Amygdala (tissue), 56 donors: ENCODE data around the gene NOD1.
"Not testable (repeated sequence)": the region's sequence is repeated elsewhere in the genome, so short reads cannot be mapped to it uniquely, and the experiment has no call there.

Experiments
- DNase-seq, 56 donors: peaks; one replicate each; lab custom pipeline; 2025; lab: John Stamatoyannopoulos, UW

Gene NOD1

DNA sequence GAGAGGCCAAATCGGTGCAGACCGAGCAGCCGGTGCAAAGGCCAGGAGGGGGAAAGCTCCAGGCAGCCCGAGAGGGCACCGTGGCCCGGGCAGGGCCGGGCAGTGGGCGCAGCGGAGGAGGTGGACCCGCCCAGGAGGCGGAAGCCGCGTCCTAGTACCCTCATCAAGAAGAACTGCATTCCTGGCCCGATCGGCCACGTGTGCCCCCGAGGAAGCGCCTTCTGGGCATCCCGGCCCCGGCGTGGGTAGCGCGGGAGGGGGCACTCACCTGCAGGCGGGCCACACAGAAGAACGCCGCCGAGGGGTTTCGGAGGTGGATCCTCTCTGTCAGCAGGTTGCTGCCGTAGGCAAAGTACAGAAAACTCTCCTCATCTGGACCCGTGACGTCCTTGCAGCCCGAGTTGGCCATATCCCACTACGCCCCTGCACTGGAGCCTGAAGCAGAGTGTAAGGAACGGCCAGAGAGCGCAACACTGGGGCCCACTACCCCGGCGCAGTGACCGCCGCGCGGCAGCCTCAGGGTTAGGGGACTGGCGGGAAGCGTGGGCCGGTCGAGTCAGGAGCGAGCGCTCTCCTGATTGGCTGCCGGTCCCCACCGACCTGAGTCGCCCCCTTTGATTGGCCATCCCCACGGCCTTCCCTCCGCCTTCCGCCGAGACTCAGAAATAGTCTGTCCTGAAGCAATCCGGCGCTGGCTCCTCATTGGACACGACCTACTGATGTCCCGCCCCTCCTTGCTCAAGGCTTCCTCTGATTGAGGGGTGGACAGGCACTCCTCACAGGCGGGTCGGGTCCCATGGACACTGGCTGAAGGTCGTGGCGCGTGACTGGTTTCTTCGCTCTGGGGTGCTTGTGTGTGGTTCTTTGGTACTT is 26.0 kb upstream of the NOD1 start, which contains the start of gene GGCT:
GGCT (minus strand) TSS at position 529 of the 873 bp plus-strand sequence; CDS start at position 409, 120 bp downstream.
- DNase-seq, result peak; percentile 79 to 100 (median 98)

DNA sequence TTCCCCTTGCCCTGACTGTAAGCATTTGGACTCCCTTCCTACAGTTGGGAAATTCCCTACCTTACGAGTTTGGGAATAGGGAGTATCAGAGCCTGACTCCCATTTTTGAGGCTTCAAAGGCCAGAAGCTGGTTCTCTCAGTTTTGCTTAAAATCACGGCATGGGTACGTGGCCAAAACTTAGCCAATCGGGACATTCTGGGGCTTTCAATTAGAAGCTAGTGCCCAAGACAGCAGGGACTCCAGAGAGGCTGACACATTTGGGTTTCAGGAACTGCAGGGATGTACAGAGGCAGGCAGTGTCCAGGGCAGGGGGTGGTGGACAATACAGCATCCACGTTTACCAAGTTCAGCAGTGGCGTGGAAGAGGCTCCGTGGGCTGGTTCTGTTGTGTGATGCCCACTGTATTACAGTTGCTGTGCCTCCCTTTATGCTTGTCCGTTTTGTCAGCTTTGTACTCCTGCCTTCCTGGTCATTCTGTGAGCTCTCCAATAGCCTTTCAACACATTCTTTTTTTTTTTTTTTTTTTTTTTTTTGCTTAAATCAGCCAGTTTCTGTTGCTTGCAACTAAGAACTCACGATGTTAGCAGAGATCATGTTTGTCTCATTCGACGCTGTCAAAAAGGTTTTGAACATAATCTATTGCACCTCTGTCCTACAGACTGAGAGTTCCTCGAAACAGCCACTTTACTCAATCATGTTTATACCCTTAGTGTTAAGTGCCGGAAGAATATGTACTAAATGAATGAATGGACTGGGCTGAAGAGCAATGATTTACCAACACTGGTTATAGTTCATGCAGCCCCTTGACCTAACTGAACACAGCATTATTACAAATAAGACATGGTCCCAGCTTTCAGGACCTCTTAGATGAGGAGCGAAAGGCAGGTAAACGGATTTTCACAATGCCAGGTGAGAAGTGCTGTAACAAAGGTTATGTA is 25.0 kb upstream of the NOD1 start:
- DNase-seq, result no peak

DNA sequence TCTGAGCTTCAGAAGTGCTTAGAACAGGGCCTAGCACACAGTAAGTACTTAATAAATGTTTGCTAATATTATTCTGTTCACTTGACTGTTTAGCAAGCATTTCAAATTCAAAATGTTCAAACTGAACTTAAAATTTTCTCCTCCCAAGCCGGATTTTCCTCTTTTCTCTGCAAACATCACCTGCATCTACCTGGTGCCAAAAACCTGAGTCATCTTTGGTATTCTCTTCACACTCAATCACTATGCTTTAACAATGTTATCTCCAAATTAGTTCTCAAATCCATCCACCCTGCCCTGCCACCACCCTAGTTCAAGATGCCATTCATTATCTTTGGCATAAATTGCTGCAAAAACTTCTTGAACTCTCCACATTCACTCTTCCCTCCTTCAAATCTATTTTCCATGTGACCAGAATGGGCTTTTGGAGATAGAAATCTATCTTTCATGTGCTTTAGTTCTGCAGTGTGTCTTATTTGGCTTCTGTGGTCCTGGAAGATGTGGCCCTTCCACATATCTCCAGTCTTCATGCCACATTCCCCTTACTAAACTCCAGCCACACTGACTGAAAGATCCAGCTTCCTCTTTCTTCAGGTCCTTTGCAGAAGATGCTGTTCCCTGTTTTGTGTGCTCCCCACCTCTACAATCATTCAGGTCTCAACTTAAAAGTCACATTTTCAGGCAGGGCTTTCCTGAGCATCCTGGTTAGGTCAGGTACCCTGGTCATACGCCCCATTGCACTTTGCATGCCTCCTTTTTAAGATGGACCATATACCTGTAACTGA is 24.1 kb upstream of the NOD1 start:
- no peak for DNase-seq

DNA sequence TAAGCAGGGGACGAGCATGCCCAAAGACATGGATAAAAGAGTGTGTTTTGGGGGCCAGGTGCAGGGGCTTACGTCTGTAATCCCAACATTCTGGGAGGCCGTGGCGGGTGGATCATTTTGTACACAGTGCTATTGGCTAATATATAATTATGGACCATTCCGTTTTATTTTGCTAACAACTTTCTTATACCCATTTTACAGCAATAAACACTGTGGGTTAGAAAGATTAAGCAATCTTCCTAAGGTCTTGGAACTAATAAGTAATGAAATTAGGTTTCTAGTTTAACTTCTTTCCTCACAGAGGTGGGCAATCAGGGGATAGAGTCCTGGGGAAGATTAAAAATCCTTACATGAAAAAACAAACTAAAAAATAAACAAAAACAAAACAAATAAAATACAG is 22.7 kb upstream of the NOD1 start:
- DNase-seq, result no peak

DNA sequence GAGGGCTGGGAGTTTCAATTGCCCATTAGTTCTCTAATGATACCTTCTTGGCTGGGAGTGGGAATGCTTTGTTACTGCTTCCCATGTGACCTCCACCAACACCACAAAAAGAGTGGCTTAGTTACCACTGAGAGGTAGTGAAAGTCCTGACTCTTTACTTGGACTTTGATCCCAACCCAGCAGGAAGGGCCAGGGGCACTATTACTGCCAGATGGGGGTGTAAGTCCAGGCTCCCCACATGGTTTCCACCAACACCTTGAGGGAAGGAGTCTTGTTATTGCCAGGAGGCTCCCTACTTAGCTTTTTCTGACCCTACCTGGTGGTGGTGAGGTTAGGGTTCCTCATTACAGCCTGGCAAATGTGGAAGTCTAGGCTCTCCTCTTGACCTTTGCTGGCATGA is 14.6 kb upstream of the NOD1 start:
- DNase-seq, result no peak

DNA sequence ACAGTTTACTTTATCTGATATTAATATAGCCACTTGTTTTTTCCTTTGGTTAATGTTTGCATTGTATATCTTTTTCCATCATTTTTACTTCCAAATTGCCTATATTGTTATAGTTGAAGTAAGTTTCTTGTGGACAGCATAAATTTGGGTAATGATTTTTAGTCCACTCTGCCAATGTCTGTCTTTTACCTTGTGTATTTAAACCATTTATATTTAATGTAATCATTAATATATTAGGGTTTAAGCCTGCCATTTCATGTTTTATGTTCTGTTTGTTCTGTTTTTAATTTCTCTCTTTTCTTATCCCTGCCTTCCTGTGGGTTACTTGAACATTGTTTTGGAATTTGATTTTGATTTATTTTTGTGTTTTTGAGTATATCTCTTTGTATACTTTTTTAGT is 12.8 kb upstream of the NOD1 start:
- DNase-seq, result no peak

DNA sequence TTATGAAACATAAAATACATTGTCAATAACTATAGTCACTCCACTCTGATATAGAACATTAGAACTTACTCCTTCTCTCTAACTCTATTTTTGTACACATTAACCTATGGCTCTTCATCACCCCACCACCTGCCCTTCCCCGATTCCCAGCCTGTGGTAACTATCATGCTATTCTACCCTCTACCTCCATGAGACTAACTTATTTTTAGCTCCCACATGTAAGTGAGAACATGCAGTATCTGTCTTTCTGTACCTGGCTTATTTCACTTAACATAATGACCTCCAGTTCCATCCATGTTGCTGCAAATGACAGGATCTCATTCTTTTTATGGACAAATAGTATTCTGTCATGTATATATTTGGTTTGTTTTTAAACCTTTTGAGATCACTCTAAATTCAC is 8.8 kb upstream of the NOD1 start:
- no peak for DNase-seq

DNA sequence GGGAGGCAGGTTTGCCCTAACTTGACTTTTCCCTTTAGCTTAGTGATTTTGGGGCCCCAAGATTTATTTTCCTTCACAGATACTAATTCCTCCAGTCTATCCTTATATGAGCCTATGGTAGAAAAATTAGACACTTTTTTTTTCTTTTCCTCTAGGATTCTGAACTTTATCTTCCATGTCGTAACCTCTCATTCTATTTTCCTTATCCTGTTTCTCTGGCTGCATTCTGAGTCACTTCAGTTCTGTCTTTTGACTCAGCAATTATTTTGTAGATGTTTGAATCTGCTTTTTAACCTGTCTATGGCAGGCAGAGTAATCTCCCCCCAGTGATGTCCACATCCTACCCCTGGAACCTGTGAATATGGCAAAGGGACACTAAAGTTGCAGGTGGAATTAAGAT is 7.1 kb upstream of the NOD1 start:
- DNase-seq, result no peak

DNA sequence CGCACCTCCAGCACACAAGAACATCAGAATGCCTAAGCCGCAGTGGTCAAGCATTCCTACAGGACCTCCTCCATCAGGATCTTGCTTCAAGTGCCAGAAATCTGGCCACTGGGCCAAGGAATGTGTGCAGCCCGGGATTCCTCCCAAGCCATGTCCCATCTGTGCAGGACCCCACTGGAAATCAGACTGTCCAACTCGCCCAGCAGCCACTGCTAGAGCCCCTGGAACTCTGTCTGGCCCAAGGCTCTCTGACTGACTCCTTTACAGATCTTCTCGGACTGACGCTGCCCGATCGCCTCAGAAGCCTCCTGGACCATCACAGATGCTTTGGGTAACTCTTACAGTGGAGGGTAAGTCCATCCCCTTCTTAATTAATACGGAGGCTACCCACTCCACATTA is 2.8 kb upstream of the NOD1 start:
- DNase-seq, result not testable (repeated sequence)

DNA sequence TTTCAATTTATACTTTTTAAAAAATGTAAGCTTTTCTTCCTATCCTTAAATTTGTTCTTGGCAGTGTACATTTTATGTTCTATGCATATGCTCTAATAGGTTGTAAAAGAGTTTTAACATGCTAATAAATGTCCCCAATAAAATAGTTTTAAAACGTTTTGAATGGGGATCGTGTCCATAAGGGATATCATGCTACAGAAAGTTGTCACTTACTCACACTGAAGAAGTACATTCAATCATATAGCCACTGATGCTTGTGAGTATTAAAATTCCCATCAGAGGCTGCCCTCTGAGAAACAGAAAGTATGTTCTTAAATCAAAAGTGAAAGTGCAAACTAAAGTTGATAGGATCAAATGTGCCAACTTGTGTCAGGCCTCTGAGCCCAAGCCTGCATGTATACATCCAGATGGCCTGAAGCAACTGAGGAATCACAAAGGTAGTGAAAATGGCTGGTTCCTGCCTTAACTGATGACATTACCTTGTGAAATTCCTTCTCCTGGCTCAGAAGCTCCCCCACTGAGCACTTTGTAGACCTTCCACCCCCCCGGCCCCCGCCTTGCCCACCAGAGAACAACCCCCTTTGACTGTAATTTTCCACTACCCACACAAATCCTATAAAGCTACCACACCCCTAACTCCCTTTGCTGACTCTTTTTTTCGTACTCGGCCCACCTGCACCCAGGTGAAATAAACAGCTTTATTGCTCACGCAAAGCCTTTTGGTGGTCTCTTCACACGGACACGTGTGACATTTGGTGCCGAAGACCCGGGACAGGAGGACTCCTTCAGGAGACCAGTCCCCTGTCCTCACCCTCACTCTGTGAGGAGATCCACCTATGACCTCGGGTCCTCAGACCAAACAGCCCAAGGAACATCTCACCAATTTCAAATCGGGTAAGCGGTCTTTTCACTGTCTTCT is 877 bp upstream of the NOD1 start:
- DNase-seq, result no peak

DNA sequence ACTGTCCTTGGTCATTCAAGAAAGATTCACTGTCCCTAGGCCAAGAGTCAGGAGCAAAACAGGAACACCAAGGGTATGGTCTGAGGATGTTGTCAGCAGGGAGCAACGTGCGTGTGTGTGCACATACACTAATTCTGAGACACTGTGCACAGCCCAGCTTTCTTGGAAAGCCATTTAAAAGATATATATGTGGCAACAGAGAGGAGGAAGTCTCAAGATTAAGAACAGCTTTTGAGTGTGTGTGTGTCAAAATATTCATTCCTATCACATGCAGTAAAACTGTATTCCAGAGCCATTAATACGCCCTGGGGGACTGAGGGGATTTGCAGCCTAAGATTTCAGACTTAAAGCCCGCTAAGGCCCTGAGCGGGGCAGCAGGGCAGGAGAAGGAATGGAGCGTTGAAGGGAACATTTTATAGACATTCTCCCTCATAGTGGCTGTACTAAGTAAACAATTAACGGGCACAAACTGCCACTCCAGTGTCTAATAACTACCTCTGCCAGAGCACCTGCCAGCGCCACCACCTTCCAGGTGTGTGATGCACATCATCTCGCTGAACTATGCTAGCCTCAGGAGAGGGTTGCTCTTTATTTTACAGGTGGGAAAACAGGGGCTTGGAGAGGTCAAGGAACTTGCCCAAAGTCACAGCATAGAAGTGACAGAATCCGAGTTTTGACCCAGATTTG is 2.0 kb downstream of the NOD1 start:
- no peak for DNase-seq

DNA sequence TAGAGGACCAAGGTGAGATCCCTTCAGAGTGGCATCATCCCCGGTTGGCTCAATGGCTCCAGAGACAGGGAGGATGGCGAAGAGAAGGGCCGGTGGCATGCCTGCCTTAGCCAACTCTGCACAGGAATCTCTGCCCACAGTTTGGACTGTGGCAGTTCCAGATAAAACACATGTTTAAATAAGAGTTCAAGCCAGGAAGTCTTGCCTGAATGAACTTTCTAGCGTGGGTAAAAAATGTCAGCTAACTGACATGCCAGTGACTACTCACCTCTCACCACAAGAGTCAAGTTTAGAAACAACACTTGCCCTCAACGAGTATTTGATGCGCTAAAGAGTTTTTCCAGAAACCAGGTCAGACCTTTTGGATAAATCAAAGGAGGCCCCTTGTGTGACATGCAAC is 3.0 kb downstream of the NOD1 start:
- no peak for DNase-seq

DNA sequence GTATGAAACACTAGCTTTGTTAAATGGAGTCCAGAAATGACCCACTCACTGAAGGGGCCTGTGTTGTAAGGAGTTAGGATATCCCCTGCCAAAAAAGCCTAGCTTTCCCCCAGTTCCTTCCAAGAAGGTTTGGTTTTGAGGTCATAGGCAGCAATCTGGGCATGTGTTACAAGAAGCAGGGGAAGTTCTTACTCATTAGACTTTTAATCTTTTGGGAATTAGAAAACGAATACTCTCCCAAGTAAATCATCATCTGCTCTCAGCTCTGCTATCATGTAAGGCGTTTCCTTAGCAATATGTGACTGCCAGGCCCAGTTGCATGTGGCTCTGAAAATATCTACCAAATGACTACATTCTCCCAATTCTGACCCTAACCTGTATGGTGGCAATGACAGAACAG is 3.7 kb downstream of the NOD1 start:
- no peak for DNase-seq

DNA sequence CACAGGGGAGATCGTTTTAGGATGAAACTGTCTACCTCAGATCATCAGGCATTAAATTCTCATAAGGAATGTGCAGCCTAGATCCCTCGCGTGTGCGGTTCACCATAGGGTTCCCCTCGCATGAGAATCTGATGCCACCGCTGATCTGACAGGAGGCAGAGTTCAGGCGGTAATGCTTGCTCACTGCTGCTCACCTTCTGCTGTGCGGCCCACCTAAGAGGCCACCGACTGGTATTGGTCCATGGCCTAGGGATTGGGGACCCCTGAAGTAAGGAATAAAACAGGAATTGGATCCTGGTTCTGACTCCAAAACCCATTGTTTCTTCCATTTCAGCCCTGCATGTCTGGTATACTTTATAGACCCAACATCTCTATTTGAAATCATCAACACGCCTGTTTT is 4.1 kb downstream of the NOD1 start:
- no peak for DNase-seq

DNA sequence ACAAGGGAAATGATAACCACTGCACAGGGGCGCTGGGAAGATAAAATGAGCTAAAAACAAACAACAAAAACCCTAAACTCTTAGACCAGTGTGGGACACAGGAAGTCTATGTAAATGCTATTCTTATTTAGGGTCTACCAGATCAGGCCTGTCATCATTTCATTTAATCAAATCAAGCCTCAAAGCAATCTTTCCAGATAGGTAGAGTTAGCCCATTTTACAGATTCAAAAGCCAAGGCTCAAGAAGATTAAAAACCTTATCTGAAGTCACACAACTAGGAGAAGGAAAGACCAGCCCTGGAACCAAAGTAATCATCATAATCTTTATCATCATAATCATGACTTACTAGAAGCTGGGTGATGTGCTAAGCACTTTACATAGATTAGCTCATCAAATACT is 4.7 kb downstream of the NOD1 start:
- DNase-seq, result no peak

DNA sequence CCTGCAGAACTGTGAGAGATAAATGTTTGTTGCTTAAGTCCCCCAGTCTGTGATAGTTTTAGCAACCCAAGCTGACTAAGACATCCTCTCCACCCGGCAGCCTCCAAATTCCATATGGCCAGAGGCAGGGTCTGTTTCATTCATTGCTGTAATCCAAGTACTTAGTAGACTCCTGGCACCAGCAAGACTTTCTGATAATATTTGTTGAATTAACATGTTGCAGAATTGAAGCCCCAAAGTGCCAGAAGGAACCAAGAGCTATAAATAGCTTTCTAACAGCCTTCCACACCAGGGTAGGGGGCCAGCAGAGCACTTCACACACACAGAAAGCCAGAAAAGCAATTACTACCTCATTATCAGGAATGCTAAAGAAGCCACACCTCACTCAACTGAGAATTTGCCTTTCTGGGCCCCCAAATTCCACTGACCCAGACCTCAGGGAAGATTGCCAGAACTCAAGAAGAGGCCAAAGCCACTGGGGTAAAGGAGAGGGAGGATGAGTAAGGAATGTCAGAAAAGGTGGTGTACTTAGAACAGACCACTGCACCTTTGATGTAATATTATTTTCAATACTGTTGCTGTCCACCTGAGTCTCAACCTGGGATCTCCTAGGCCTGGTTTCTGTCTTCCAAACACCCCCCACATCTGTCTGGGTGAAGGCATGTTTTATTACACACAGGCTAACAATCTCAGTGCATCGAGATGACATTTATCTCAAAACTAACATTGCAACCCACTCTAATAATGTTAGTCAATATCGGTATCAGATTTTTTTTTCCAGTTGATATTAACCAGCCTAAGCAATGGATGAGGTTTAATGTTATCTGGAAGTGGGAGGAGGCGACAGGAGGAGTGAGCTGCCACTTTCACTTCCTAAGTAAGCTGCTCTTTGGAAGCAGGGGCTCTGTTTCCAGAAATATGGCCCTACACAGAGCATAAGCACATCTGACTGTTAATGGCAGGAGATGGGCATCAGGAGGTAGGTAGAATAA is 5.5 kb downstream of the NOD1 start:
- DNase-seq, result no peak

DNA sequence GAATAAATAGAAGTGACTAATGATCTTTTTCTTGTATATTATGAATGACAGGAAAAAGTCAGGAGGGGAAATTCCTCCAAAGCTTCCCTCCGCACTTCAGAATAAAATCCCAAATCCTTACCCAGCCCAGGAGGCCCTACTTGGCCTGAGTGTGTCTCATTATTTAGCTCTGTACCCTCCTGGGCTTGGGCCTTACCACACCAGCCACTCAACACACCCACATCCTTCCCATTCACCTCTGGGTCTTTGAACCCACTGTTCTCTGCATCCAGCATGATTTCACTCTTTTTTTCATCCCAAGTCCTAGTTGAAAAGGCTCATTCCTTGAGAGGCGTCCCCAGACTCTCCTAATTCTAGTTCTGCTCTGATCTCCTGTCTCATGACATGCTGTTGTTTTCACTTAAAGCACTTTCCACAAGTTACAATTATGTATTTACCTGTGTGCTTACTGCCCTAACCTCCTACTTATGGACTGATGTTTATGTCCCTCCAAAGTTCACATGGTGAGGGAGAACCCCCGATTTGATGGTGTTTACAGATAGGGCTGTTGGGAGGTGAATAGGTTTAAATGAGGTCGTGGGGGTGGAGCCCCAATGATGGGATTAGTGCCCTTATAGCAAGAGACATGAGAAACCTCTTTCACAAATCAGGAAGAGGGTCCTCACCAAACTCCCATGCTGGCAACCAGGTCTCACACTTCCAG is 6.4 kb downstream of the NOD1 start:
- no peak for DNase-seq
